H9 (cell line): ENCODE results near the gene PARVB. TPM values are rescaled to one million over a fixed set of nuclear protein-coding genes. Genes with fewer than 3 reads are reported as not detected.

Experiments used
- DNase-seq: peaks from one replicate; pipeline ENCODE4 v3.0.0-alpha.2; 2017
- H2AFZ ChIP-seq: one replicate; pipeline ENCODE4 v1.6.1; 2013; ENCODE audit warnings: mild to moderate bottlenecking, low read length, control low read depth, moderate library complexity
- H2AK5ac ChIP-seq: 2 replicates; pipeline ENCODE4 v1.6.1; 2013; ENCODE audit warnings: low read length, control low read depth, mixed read lengths; ENCODE audit not compliant: insufficient read length
- H2BK120ac ChIP-seq: one replicate; pipeline ENCODE4 v1.6.1; 2013; ENCODE audit warnings: low read depth, mild to moderate bottlenecking, low read length, control low read depth, inconsistent platforms; ENCODE audit not compliant: poor library complexity, severe bottlenecking
- H2BK12ac ChIP-seq: 2 replicates; pipeline ENCODE4 v1.6.1; 2013; ENCODE audit warnings: low read length, control low read depth, mixed read lengths, low read depth; ENCODE audit not compliant: insufficient read length
- H2BK15ac ChIP-seq: 2 replicates; pipeline ENCODE4 v1.6.1; 2013; ENCODE audit warnings: low read depth, low read length, control low read depth
- H2BK20ac ChIP-seq: one replicate; pipeline ENCODE4 v1.6.1; 2013; ENCODE audit warnings: low read depth, mild to moderate bottlenecking, low read length, control low read depth, inconsistent platforms; ENCODE audit not compliant: poor library complexity, severe bottlenecking
- H2BK5ac ChIP-seq: 2 replicates; pipeline ENCODE4 v1.6.1; 2013; ENCODE audit warnings: low read length, control low read depth, mixed read lengths; ENCODE audit not compliant: insufficient read length
- H3K14ac ChIP-seq: 2 replicates; pipeline ENCODE4 v1.6.1; 2013; ENCODE audit warnings: low read length, control low read depth; ENCODE audit not compliant: insufficient read depth
- H3K18ac ChIP-seq: 2 replicates; pipeline ENCODE4 v1.6.1; 2013; ENCODE audit warnings: low read depth, mild to moderate bottlenecking, mixed read lengths, low read length, control low read depth; ENCODE audit not compliant: insufficient read length
- H3K23ac ChIP-seq: 2 replicates; pipeline ENCODE4 v1.6.1; 2013; ENCODE audit warnings: low read length, control low read depth, mixed read lengths, low read depth; ENCODE audit not compliant: insufficient read length
- H3K23me2 ChIP-seq: 2 replicates; pipeline ENCODE4 v1.6.1; 2013; ENCODE audit warnings: low read depth, mild to moderate bottlenecking, mixed read lengths, low read length, control low read depth; ENCODE audit not compliant: insufficient read length, poor library complexity, severe bottlenecking
- H3K27ac ChIP-seq: 2 replicates; pipeline ENCODE4 v1.5.1; 2013; ENCODE audit warnings: low read length, control low read depth, mixed read lengths, low read depth; ENCODE audit not compliant: insufficient read length
- H3K27me3 ChIP-seq: 2 replicates; pipeline ENCODE4 v1.6.1; 2013; ENCODE audit warnings: low read length, control low read depth, inconsistent platforms; ENCODE audit not compliant: insufficient read depth
- H3K4ac ChIP-seq: 2 replicates; pipeline ENCODE4 v1.6.1; 2013; ENCODE audit warnings: low read depth, mild to moderate bottlenecking, control low read depth, inconsistent platforms, low read length, moderate library complexity
- H3K4me1 ChIP-seq: 2 replicates; pipeline ENCODE4 v1.6.1; 2013; ENCODE audit warnings: low read length, control low read depth, inconsistent platforms; ENCODE audit not compliant: insufficient read depth
- H3K4me2 ChIP-seq: 2 replicates; pipeline ENCODE4 v1.6.1; 2013; ENCODE audit warnings: low read length, control low read depth, mixed read lengths; ENCODE audit not compliant: insufficient read length, insufficient read depth
- H3K56ac ChIP-seq: 2 replicates; pipeline ENCODE4 v1.6.1; 2013; ENCODE audit warnings: low read depth, mild to moderate bottlenecking, mixed read lengths, low read length, control low read depth; ENCODE audit not compliant: insufficient read length
- H3K79me1 ChIP-seq: 2 replicates; pipeline ENCODE4 v1.6.1; 2013; ENCODE audit warnings: low read depth, mild to moderate bottlenecking, moderate library complexity, low read length, control low read depth, inconsistent platforms; ENCODE audit not compliant: insufficient read depth, poor library complexity, severe bottlenecking
- H3K79me2 ChIP-seq: 2 replicates; pipeline ENCODE4 v1.6.1; 2013; ENCODE audit warnings: low read length, control low read depth, inconsistent platforms; ENCODE audit not compliant: insufficient read depth
- H3K9ac ChIP-seq: 2 replicates; pipeline ENCODE4 v1.6.1; 2013; ENCODE audit warnings: low read length, control low read depth, mixed read lengths; ENCODE audit not compliant: insufficient read length; ENCODE audit errors: extremely low read depth
- H3K9me3 ChIP-seq: one replicate; pipeline ENCODE4 v1.6.1; 2013; ENCODE audit warnings: low read depth, low read length, inconsistent platforms; ENCODE audit not compliant: control insufficient read depth
- H3T11ph ChIP-seq: one replicate; pipeline ENCODE4 v1.6.1; 2013; ENCODE audit warnings: mild to moderate bottlenecking, low read length, control low read depth, inconsistent platforms
- H4K20me1 ChIP-seq: one replicate; pipeline ENCODE4 v1.6.1; 2013; ENCODE audit not compliant: control insufficient read depth, insufficient read length, insufficient read depth
- H4K5ac ChIP-seq: 2 replicates; pipeline ENCODE4 v1.6.1; 2013; ENCODE audit warnings: low read depth, mild to moderate bottlenecking, mixed read lengths, low read length, control low read depth; ENCODE audit not compliant: insufficient read length
- H4K8ac ChIP-seq: replicated peaks from 2 replicates; pipeline ENCODE4 v1.6.1; 2013; ENCODE audit warnings: low read length, control low read depth, mixed read lengths, low read depth; ENCODE audit not compliant: insufficient read length
- H4K91ac ChIP-seq: 2 replicates; pipeline ENCODE4 v1.6.1; 2013; ENCODE audit warnings: low read depth, mild to moderate bottlenecking, moderate library complexity, mixed read lengths, low read length, control low read depth; ENCODE audit not compliant: insufficient read length
- H3K27ac Mint-ChIP-seq, 3 experiments: 2 replicates in 2 of 3; 3 replicates in 1 of 3; pipeline ENCODE4 v1.8.0; 2020 to 2021; ENCODE audit warnings: mixed read lengths in 3 of 3, mild to moderate bottlenecking in 1 of 3, moderate library complexity in 1 of 3
- H3K27me3 Mint-ChIP-seq: 2 replicates; pipeline ENCODE4 v1.8.0; 2021; ENCODE audit warnings: low read depth, mild to moderate bottlenecking, moderate library complexity, mixed read lengths
- H3K36me3 Mint-ChIP-seq, 3 experiments: 2 replicates in 2 of 3; 3 replicates in 1 of 3; pipeline ENCODE4 v1.8.0; 2020 to 2021; ENCODE audit warnings: low read depth in 3 of 3, mixed read lengths in 3 of 3; ENCODE audit not compliant: insufficient read depth in 1 of 3
- H3K4me1 Mint-ChIP-seq, 2 experiments: 2 replicates each; pipeline ENCODE4 v1.8.0; 2020; ENCODE audit warnings: mixed read lengths in 2 of 2
- H3K4me3 Mint-ChIP-seq, 2 experiments: 2 replicates in 1 of 2; 3 replicates in 1 of 2; pipeline ENCODE4 v1.8.0; 2020 to 2021; ENCODE audit warnings: mild to moderate bottlenecking in 2 of 2, mixed read lengths in 2 of 2, moderate library complexity in 1 of 2
- H3K9me3 Mint-ChIP-seq, 2 experiments: 2 replicates in 1 of 2; 3 replicates in 1 of 2; pipeline ENCODE4 v1.8.0; 2020; ENCODE audit warnings: mild to moderate bottlenecking in 2 of 2, mixed read lengths in 2 of 2, moderate library complexity in 1 of 2
- WGBS: extraction: QIAGEN DNeasy Blood & Tissue Kit; methylation state at CpG from one replicate; pipeline ENCODE4 v1.1.7; 2013; ENCODE audit warnings: missing lambda C conversion rate, low lambda C conversion rate, mixed read lengths; ENCODE audit not compliant: insufficient read length; ENCODE audit errors: extremely low coverage; 5-methylcytosine and 5-hydroxymethylcytosine counted together
- total RNA-seq: library from RNA; stranded (reverse); gene quantifications from 2 replicates; pipeline ENCODE4 v1.2.1, GENCODE V29; 2021
- TF ChIP-seq, protein P1 (sequence below): fragments of 200-600 bp; sonication (generic); conservative IDR thresholded peaks from 3 replicates; pipeline ENCODE4 v1.8.0; 2021; ENCODE audit warnings: antibody characterized with exemption, mild to moderate bottlenecking

The PARVB gene
- total RNA-seq, 1 experiment from 2014 or later: 15.6 TPM

DNA sequence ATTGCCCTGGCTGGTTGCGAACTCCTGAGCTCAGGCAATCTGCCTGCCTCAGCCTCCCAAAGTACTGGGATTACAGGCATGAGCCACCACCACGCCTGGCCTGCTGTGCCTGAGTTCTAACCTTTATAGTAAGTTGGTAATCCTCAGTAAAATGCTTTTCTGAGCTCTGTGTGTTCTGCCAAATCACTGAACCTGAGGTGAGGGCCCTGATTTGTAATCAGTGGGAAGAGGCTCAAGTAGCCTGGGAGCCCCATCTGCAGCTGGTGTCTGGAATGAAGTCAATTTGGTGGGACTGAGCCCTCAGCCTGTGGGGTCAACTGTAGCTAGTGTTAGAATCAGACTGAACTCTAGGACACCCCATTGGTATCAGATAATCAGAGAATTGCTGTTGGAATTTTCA lies 84.0 kb downstream of the PARVB start:
- Histone ChIP-seq H2BK15ac (no peak overlapping the region), H3K18ac (no peak overlapping the region), H4K8ac (no peak overlapping the region), H3K27me3 (no peaks in the 10 kb centered on the region), H3K79me1 (no peaks in the 10 kb centered on the region), H4K5ac (no peak overlapping the region), H3K4me2 (no peak overlapping the region), H4K20me1 (no peaks in the 10 kb centered on the region), H2AK5ac (no peak overlapping the region), H3K14ac (no peak overlapping the region), H3T11ph (no peak overlapping the region), H3K9me3 (no peaks in the 10 kb centered on the region), H2BK5ac (no peak overlapping the region), H3K27ac (no peak overlapping the region), H3K4ac (no peak overlapping the region; the same call in 1 of the 2 replicates), H3K23me2 (no peaks in the 10 kb centered on the region), H2AFZ (no peak overlapping the region), H2BK120ac (no peak overlapping the region), H3K23ac (no peak overlapping the region), H3K56ac (no peak overlapping the region), H2BK12ac (no peak overlapping the region), H3K9ac (no peak overlapping the region), H2BK20ac (no peak overlapping the region), H3K4me1 (peaks cover 7% of the 10 kb centered on the region; the same call in 1 of the 2 replicates), H4K91ac (no peak overlapping the region), H3K79me2 (no peaks in the 10 kb centered on the region)
- Mint-ChIP-seq H3K27ac (peak overlapping the region; percentile 62 to 94 (median 92); a peak in 5 of 7 replicates), H3K4me3 (no peak overlapping the region), H3K9me3 (peaks cover 5 to 10% of the 10 kb centered on the region in 2 experiments), H3K4me1 (peaks cover 43 to 47% of the 10 kb centered on the region in 2 experiments), H3K27me3 (no peaks in the 10 kb centered on the region), H3K36me3 (peaks cover 9 to 23% (median 12%) of the 10 kb centered on the region in 3 experiments)
- no peak for DNase-seq
- WGBS: no CpG with 5 or more reads among the region's 2 CpGs
- TF ChIP-seq, protein P1, sequence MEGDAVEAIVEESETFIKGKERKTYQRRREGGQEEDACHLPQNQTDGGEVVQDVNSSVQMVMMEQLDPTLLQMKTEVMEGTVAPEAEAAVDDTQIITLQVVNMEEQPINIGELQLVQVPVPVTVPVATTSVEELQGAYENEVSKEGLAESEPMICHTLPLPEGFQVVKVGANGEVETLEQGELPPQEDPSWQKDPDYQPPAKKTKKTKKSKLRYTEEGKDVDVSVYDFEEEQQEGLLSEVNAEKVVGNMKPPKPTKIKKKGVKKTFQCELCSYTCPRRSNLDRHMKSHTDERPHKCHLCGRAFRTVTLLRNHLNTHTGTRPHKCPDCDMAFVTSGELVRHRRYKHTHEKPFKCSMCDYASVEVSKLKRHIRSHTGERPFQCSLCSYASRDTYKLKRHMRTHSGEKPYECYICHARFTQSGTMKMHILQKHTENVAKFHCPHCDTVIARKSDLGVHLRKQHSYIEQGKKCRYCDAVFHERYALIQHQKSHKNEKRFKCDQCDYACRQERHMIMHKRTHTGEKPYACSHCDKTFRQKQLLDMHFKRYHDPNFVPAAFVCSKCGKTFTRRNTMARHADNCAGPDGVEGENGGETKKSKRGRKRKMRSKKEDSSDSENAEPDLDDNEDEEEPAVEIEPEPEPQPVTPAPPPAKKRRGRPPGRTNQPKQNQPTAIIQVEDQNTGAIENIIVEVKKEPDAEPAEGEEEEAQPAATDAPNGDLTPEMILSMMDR: no peak
